GM12873 (cell line): Measurements from ENCODE around the gene RAI1.

Experiments
- CTCF ChIP-seq: IDR thresholded peaks from 2 replicates; pipeline ENCODE4 v1.5.1; 2012; ENCODE audit warnings: low read depth, mild to moderate bottlenecking, moderate library complexity, low read length, control low read depth; ENCODE audit not compliant: insufficient read depth; ENCODE audit errors: missing control alignments

RAI1 gene

GRCh38 chr17:17781591-17782496, 100.6 kb downstream of the RAI1 start:
- no peak for TF ChIP-seq CTCF

GRCh38 chr17:17782523-17783115, 101.4 kb downstream of the RAI1 start:
- TF ChIP-seq CTCF: no peak

GRCh38 chr17:17783116-17783824, 102.0 kb downstream of the RAI1 start:
- TF ChIP-seq CTCF: peak; percentile 18

- TF ChIP-seq CTCF: no peak
These were observed 102.8 kb downstream of the RAI1 start for GRCh38 chr17:17783825-17784656.

GRCh38 chr17:17784657-17785267, 103.5 kb downstream of the RAI1 start:
- TF ChIP-seq CTCF: peak; percentile 57

GRCh38 chr17:17785407-17785806, 104.1 kb downstream of the RAI1 start:
- no peak for TF ChIP-seq CTCF
